Activated CD8-positive, alpha-beta memory T cell treated with anti-CD3 and anti-CD28 coated beads, Interleukin-2, amount 50 U/mL, for 4 hours (primary cell): ENCODE measurements around the gene ADAT3.
"Not testable (repeated sequence)": the region's sequence is repeated elsewhere in the genome, so short reads cannot be mapped to it uniquely, and the experiment has no call there.

Experiments used
- DNase-seq: peaks from one replicate; pipeline ENCODE4 v3.0.0-alpha.2; 2020

ADAT3 gene

GRCh38 chr19:1867349-1867724 is 37.9 kb upstream of the ADAT3 start:
- no peak for DNase-seq

DNA sequence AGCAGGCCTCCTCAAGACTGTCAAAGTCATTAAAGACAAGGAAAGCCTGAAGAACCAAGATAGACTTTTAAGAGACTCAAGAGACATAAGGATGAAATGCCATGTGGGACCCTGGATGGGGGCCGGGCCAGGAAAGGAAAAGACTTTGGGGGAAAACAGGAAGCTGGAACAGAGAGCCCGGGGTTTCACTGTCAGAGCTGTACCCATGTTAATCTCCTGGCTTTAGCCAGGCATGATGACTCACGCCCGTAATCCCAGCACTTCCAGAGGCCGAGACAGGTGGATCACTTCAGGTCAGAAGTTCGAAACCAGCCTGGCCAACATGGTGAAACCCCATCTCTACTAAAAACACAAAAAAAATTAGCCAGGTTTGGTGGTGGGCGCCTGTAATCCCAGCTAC is 36.2 kb upstream of the ADAT3 start:
- DNase-seq, result no peak

DNA sequence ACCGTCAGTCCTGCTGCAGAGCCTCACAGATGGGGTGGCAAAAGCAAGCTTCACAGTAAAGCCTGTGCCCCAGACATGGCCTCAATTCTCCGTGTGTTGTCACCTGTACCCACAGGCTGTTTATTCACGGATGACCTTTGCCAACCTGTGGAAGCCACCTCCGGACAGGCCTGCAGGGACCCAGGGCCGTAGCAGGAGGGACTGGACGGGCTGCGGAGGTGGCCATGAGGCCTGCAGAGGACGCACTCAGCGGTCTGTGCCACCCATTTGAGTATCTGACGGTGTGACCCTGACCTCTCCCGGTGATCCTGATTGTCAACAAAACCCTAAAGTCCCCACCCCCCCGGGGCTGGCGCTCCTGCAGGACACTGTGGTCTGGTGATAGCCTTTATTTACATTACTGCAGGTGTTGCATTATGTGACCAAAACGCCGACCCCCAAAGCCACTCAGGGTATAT is 34.0 kb upstream of the ADAT3 start:
- DNase-seq, result no peak

- no peak for DNase-seq
These were observed 33.6 kb upstream of the ADAT3 start for GRCh38 chr19:1871630-1872029.

GRCh38 chr19:1872807-1873523 is 32.2 kb upstream of the ADAT3 start:
- no peak for DNase-seq

GRCh38 chr19:1873524-1874473 is 31.4 kb upstream of the ADAT3 start:
- no peak for DNase-seq

DNA sequence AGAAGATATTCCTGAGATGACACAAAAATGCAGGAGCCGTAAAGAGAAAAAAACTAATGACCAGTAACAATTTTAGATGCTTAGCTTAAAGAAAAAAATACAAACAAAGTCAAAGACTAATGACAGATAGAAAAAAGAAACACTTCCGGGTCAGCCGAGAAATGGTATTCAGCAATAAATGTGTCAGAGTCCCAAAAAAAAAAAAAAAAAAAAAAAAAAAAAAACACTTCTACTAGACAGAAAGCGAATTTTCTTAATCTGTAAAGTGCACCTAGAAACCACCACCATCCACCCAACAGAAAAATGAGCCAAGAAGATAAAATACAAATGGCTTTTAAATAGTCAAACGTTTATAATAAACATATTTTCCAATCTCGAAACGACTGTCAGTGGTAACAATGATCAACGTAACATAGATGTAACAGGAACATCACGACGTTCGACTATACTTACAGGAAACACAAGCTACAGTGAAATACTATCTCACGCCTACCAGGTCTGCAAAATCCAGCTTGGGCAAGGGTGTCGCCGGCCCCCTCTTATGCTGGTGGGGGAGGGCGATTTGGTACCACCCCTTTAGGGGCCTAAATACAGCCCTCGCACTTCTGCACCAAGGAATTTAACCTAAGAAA is 30.5 kb upstream of the ADAT3 start:
- DNase-seq, result no peak

GRCh38 chr19:1875265-1875645 is 29.9 kb upstream of the ADAT3 start:
- not testable (repeated sequence) for DNase-seq

DNA sequence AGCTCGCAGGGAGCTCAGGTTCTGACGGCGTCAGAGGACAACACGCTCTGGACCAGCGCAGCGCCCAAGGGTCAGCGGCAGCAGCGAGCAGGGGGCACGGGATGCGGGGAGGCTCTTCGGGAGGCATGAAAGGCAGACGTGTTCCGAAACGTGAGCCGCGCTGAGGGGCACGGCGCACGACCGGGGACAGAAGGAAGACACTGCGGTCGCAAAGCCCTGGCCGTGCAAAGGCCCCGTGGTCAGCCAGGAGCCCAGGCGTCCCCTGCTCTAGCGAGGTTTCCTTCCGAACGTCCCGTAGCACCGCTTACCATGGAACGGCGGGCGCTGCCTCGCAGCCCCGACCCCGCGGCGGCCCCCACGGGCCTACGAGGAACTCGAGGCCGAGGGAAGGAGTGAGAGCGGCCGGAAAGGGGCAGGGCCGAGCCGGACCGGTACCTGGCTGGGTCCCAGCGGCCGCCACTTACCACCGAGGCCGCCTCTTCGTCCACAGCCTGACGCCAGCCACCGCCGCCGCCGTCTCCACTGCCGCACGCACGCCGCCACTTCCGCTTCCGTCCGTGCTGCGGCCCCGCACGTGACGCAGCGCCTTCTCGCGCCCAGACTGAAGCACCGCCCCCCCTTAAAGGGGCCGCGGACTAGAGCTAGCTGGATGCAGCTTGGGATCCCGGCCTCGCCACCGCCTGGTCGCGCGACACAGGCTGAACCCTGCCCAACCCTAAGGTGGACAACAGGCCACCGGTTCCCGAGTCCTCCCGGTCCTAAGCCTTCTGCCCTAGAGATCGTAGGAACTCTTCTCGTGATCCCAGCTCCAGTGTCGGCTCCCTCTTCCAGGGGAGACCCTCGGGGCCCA is 29.3 kb upstream of the ADAT3 start:
- peak; percentile 85 for DNase-seq

DNA sequence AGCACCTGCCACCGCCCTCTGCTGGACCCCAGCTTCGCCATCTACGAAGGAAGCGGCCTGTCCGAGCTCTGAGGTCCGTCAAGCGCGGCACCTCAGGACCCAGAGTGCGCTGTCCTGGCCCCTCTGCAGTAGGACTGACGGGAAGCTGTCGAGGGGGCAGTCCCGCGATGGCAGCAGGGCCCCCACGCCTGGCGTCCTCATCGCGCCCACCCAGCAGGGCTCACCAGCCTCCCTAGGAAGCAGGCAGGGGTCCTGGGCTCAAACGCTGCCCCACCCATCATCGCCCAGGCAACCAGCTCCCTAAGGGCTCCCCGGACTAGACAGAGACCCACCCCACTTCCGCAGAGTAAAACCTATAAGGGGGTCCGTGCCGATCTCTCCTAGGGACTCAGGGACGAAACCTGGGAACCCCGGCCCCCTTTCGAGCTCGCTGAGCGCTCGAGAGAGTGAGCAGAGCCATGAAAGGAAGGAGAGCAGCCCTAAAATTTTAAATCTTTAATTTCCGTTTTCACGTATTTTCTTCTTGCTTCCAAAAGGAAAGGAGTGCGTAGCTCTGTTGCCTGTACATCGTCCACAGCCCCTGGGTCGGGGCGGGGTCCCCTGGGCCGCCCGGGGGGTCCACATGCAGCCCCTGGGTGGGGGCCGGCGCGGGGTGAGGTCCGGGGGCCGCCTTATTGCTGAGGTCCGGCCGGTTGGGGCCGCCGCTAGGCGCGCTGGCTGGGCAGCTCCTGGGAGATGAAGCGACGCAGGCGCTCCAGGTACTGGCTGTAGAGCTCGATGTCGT is 28.5 kb upstream of the ADAT3 start:
- not testable (repeated sequence) for DNase-seq

DNA sequence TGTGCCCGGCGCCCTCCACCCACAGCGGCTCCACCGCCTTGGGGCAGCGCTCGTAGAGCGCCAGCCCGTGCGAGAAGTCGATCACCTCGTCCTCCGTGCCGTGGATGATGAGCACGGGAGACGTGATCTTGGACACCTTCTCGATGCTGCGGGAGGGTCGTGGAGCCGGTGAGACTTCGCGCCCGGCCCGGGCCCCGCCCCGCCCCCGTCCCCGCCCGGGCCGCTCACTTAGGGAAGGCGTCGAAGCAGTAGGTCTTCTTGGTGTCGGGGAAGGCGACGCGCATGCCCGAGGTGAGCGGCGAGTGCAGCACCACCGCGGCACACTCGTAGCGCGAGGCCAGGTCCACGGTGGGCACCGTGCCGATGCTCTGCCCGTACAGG is 27.9 kb upstream of the ADAT3 start:
- DNase-seq, result not testable (repeated sequence)

GRCh38 chr19:1878583-1878982 is 26.6 kb upstream of the ADAT3 start:
- not testable (repeated sequence) for DNase-seq

DNA sequence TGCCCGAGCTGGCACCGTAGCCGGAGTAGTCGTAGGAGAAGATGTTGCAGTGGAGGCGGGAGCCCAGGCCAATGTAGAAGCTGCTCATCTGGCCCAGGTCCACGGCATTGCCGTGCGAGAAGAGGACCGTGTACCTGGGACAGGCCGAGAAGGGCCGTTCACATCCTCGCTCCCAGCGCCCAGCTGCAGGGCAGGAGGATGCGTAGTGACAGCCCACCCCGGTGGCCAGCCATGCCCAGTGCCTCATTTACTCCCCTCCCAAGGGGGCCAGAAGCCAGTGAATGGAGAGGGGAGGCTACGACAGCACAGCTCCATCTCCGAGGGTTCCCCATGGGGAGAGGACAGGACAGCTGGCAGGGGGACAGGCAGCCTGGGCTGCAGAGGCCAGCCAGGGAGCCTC is 25.2 kb upstream of the ADAT3 start:
- DNase-seq, result not testable (repeated sequence)

- DNase-seq, result no peak
These were observed 24.4 kb upstream of the ADAT3 start for GRCh38 chr19:1880611-1881392.

GRCh38 chr19:1881393-1882088 is 23.7 kb upstream of the ADAT3 start:
- not testable (repeated sequence) for DNase-seq

DNA sequence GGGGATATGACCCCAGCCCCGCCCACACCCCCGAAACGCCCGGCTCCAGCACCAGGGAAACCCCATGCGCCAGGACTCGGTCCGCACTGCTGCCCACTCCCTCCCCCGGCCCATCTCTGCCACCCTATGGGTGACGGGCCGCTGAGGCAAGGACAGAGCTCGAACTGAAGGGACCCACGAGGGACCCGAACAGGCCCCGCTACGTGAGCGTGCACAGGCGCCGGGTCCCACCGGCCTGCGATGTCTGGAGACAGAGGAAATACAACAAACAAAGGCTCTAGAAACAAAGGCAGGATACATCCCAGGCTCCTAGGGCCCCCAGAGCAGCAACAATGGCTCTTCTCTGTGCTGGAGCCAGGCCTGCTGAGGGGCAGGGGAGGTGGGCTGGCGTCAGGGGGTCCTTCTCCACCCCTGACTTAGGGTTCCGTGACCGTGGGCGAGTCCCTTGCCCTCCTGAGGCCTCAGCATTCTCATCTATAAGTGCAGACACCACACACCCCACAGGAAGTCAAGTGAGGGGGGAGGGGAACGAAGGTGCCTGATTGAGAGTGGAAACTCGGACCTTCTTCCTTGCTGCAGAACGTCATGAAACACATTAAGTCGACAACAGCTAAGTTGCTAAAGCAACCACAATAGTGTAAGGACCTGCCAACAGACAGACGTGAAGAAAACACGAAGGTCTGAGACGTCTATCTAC is 23.0 kb upstream of the ADAT3 start:
- peak; percentile 67 for DNase-seq

GRCh38 chr19:1882786-1883692 is 22.2 kb upstream of the ADAT3 start:
- no peak for DNase-seq

- DNase-seq, result no peak
These were observed 21.4 kb upstream of the ADAT3 start for GRCh38 chr19:1883784-1884183.
